ENCODE results near the gene SPATA2.

Gene SPATA2

DNA sequence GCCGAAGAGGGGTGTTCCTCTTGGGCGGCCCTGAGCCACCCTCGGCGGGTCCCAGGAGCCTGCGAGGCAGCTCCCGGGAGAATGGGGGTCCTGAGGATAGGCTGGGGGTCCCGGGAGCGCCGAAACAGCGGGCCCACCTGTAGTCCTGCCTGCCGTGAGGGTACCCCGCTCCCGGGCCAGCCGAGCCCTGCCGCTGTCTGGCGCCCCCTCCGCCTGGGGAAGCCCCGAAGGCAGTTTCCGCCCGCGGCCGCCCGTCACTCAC lies 280 bp downstream of the SPATA2 start:
- H3K4me3 ChIP-seq (ENCODE audit: low read depth in 1 of 2, low read length in 2 of 2), result peak overlapping the region; percentile 98 to 99
- ATAC-seq (ENCODE audit: insufficient read depth, low read depth) (peak; percentile 67), DNase-seq (no peak)
- no peaks in the 10 kb centered on the region for H3K27me3 ChIP-seq (ENCODE audit: insufficient read depth, low read length, poor library complexity)
- no peaks in the 10 kb centered on the region for H3K9me3 ChIP-seq (ENCODE audit: insufficient read depth, low read length, severe bottlenecking)
- H3K27ac ChIP-seq (ENCODE audit: low read length), result peak overlapping the region; percentile 98
- peak overlapping the region; percentile 100 for H2AFZ ChIP-seq (ENCODE audit: low read depth, low read length)
- H3K36me3 ChIP-seq (ENCODE audit: insufficient read depth, low read length), result peaks cover 4% of the 10 kb centered on the region; the same call in 1 of the 2 replicates
- TF ChIP-seq CTCF (IDR thresholded peaks at IDR 0.05; ENCODE audit: borderline replicate concordance, extremely low read depth, low read length, poor library complexity, severe bottlenecking) (peak; percentile 33), EZH2 (IDR thresholded peaks at IDR 0.05; ENCODE audit: borderline replicate concordance, low read depth, low read length, severe bottlenecking) (no peak)
- peaks cover 31% of the 10 kb centered on the region for H3K4me1 ChIP-seq (ENCODE audit: insufficient read depth, low read length)
- peaks cover 54% of the 10 kb centered on the region for H3K79me2 ChIP-seq (ENCODE audit: insufficient read depth, low read length)
- H3K9ac ChIP-seq (ENCODE audit: low read depth, low read length), result peak overlapping the region; percentile 68
- peak overlapping the region; percentile 95 for H3K4me2 ChIP-seq (ENCODE audit: insufficient read depth, low read length)
- peaks cover 25% of the 10 kb centered on the region for H4K20me1 ChIP-seq (ENCODE audit: insufficient read depth, low read length)

DNA sequence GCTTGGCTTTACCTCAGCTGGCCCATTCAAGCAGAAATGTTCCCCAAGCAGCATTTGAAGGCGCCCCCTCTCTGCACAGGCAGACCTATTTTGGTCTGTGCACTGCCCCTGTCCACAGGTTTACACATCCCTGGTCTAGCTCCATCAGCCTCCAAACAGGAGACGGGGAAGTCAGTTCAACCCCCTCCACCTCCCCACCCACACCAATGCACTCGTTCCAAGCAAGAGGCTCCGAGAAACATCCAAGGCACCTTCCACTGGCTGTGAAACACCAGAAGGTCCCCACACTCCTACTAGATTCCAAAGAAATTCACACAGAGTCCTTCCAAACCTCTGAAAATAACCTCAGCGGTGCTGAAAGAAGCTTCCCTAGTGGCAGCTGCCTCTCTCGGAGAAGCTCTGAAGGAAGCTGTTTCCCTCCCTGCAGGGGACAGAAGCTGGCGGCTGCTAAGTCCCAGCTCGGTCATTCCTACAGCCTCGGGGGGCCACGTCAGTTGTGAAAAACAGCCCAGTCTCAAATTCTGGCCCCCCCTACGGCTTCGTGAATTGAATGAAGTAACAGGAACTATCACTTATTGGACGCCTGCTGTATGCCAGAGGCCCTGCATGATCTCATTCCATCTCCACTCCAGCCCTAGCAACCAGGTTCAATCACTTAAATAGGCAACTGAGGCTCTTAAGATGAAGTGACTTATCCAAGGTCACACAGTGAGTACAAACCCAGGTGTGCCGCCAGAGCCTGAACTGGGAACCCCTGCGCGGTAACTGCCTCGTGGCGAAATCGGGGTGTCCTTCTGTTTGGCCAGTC lies 815 bp downstream of the SPATA2 start:
- Histone ChIP-seq H3K27me3 (ENCODE audit: insufficient read depth, low read length, poor library complexity) (no peaks in the 10 kb centered on the region), H3K79me2 (ENCODE audit: insufficient read depth, low read length) (peaks cover 58% of the 10 kb centered on the region), H3K4me2 (ENCODE audit: insufficient read depth, low read length) (peak overlapping the region; percentile 95), H3K36me3 (ENCODE audit: insufficient read depth, low read length) (peaks cover 4% of the 10 kb centered on the region; the same call in 1 of the 2 replicates), H4K20me1 (ENCODE audit: insufficient read depth, low read length) (peaks cover 29% of the 10 kb centered on the region), H3K9ac (ENCODE audit: low read depth, low read length) (peak overlapping the region; percentile 68), H3K9me3 (ENCODE audit: insufficient read depth, low read length, severe bottlenecking) (no peaks in the 10 kb centered on the region), H3K27ac (ENCODE audit: low read length) (peak overlapping the region; percentile 98), H3K4me3 (ENCODE audit: low read depth in 1 of 2, low read length in 2 of 2) (peak overlapping the region; percentile 98 to 99), H3K4me1 (ENCODE audit: insufficient read depth, low read length) (peaks cover 31% of the 10 kb centered on the region), H2AFZ (ENCODE audit: low read depth, low read length) (peak overlapping the region; percentile 100)
- ATAC-seq (ENCODE audit: insufficient read depth, low read depth), result 0 out of 3 replicates have a peak, but pooled peaks have one; percentile 2
- no peak for DNase-seq
- TF ChIP-seq CTCF (IDR thresholded peaks at IDR 0.05; ENCODE audit: borderline replicate concordance, extremely low read depth, low read length, poor library complexity, severe bottlenecking) (peak; percentile 7), EZH2 (IDR thresholded peaks at IDR 0.05; ENCODE audit: borderline replicate concordance, low read depth, low read length, severe bottlenecking) (no peak)

DNA sequence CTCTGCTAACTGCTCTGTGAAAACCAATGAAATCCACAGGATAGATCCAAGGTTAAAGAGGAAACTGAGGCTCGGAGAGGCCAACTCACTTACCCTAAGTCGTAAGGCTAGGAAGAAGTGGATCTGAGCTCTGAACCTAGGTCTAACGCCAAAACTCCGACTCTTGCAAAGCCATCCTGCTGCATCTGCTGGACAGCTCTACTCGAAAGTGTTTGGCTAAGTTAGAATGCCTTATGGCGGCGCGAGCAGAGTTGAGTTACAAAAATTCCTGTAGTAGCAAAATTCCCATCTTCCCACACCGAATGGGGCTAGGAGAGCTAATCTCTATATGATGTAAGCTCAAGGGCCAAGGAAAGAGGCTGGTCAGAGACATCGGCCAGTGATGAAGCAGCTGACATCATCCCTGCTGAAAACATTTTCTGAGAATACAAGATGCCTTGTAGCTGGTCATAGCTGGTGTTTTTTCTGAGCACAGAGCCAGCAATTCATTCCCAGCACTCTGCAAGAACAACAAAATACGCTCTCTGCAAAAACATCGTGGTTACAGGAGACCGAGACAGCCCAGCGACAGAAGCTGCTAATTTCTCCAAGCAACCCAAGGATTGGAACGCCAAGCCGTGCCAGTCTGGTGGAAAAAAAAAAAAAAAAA lies 1.8 kb downstream of the SPATA2 start:
- Histone ChIP-seq H4K20me1 (ENCODE audit: insufficient read depth, low read length) (peaks cover 31% of the 10 kb centered on the region), H3K4me2 (ENCODE audit: insufficient read depth, low read length) (peak overlapping the region; percentile 95), H3K79me2 (ENCODE audit: insufficient read depth, low read length) (peaks cover 59% of the 10 kb centered on the region), H2AFZ (ENCODE audit: low read depth, low read length) (no peak overlapping the region), H3K4me1 (ENCODE audit: insufficient read depth, low read length) (peaks cover 31% of the 10 kb centered on the region), H3K4me3 (ENCODE audit: low read depth in 1 of 2, low read length in 2 of 2) (peak overlapping the region in 1 of 2 experiments; percentile 98; a peak in 2 of 4 replicates), H3K27ac (ENCODE audit: low read length) (no peak overlapping the region), H3K9me3 (ENCODE audit: insufficient read depth, low read length, severe bottlenecking) (no peaks in the 10 kb centered on the region), H3K9ac (ENCODE audit: low read depth, low read length) (peak overlapping the region; percentile 68; the same call in 1 of the 2 replicates), H3K36me3 (ENCODE audit: insufficient read depth, low read length) (peaks cover 7% of the 10 kb centered on the region), H3K27me3 (ENCODE audit: insufficient read depth, low read length, poor library complexity) (no peaks in the 10 kb centered on the region)
- TF ChIP-seq EZH2 (IDR thresholded peaks at IDR 0.05; ENCODE audit: borderline replicate concordance, low read depth, low read length, severe bottlenecking) (no peak), CTCF (IDR thresholded peaks at IDR 0.05; ENCODE audit: borderline replicate concordance, extremely low read depth, low read length, poor library complexity, severe bottlenecking) (no peak)
- no peak for ATAC-seq (ENCODE audit: insufficient read depth, low read depth)
- no peak for DNase-seq

All from DND-41 (cell line).